GM21367 (cell line): ENCODE results near the gene KCTD14.
"Not testable (repeated sequence)": the region's sequence is repeated elsewhere in the genome, so short reads cannot be mapped to it uniquely, and the experiment has no call there.

Experiments
- ATAC-seq: cut with Tn5 transposase; IDR thresholded peaks from one replicate; pipeline ENCODE4 v1.9.1; 2021; ENCODE audit not compliant: unreplicated experiment

The KCTD14 gene

DNA sequence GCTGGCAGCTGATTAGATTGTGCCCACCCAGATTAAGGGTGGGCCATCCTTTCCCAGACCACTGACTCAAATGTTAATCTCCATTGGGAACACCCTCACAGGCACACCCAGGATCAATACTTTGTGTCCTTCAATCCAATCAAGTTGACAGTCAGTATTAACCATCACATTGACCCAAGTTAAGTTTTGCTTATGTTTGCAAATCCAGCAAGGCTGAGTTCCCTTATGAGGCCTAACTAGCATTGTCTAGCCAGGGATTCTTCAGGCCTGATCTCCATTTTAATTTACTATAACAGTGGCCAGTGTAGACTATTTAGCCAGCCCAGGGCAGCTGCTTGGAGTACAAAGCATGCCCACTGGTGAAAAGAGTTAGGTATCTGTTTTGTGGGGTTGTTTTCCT lies 2.3 kb upstream of the KCTD14 start:
- no peak for ATAC-seq

DNA sequence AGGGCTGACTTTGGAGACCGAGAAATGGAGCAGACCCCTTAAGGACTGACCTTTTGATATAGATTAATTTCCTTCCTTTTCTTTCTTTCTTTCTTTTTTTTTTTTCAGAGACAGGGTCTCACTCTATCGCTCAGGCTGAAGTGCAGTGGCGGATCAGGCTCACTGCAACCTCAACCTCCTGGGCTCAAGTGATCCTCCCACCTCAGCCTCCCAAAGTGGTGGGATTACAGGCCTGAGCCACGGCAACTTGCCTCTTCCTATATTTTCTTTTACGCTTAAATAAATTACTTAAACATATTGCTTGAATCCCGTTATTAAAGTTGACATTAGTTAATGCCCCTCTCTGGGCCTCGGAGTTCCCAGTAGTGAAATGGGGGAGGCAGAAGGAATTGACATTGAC lies 350 bp upstream of the KCTD14 start:
- ATAC-seq, result no peak

DNA sequence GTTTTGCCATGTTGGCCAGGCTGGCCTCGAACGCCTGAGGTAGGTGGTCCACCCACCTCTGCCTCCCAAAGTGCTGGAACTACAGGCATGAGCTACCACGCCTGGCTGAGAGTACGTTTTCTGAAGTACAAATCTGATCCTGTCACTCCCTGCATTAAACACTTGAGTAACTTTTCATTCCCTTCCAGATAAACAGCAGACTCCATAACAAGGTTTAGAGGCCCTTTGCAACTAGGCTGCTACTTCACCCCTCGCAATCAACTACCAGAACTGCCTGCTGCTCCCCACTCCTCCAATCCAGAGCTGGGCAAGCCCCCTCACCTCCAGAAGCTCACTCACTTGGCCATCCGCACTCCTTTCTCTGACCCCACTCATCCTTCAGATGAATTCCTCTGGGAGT lies 1.5 kb downstream of the KCTD14 start:
- no peak for ATAC-seq

DNA sequence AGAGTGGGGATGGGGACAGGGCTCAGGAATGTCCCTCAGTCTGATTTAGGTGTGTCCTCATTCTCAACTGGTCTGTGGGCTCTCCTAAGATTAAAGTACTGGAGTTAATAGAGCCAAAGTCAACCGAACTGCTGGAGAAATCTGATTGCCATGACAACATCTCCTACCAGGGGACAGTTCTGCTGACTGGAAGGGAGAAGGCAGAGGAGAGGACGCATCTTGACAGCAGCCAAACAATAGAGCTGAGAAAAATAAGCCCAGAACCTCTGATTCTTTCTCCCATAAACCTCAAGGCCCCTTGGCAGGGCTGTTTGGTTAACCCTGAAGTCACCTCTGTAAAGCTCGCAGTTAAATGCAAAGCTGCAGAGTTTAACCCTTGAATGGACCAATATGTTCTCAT lies 2.8 kb downstream of the KCTD14 start:
- ATAC-seq, result no peak

DNA sequence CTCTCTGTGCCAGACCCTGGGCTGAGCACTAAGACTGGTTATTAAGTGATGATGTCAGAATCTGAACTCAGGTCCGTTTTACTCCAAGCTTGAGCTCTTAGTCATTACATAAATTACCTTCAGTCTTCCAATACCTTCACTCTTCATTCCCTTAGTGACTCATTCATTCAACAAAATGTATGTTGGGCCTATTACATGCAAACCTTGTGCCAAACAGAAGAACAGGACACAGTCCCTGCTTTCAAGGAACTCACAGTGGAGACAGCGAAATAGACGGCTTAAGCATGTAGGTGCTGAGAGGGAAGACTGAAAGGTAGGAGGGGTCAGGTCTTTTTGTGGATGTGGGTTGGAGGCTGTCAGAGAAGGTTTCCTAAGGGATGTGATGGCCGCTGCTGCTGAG lies 3.3 kb downstream of the KCTD14 start:
- no peak for ATAC-seq

DNA sequence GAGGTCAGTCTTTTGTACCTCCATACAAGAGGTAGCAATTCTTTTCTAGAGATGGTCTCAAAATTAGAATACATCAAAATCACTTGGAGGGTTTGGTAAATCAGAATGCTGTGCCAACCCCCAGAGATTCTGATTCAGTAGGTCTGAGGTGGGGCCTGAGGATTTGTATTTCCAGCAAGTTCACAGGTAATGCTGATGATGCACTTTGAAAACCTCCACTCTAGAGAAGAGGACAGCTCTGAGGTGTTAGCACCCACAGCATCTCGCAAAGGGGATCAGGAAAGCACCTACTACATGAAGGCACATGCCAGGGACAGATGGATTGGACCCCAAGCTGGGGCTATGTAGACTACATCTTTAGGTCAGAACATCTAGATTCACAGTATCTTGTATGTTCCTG lies 7.2 kb downstream of the KCTD14 start:
- ATAC-seq, result no peak

DNA sequence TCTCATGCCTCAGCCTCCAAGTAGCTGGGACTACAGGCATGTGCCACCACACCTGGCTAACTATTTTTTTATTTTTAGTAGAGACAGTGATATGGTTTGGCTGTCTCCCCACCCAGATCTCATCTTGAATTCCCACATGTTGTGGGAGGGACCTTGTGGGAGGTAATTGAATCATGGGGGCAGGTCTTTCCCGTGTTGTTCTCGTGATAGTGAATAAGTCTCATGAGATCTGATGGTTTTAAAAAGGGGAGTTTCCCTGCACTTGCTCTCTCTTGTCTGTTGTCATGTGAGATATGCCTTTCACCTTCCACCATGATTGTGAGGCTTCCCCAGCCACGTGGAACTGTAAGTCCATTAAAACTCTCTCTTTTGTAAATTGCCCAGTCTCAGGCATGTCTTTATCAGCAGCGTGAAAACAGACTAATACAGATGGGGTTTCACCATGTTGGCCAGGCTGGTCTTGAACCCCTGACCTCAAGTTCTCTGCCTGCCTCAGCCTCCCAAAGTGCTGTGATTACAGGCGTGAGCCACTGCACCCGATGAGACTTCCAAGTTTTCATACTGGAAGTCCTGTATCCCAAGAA lies 8.0 kb downstream of the KCTD14 start:
- ATAC-seq, result not testable (repeated sequence)

DNA sequence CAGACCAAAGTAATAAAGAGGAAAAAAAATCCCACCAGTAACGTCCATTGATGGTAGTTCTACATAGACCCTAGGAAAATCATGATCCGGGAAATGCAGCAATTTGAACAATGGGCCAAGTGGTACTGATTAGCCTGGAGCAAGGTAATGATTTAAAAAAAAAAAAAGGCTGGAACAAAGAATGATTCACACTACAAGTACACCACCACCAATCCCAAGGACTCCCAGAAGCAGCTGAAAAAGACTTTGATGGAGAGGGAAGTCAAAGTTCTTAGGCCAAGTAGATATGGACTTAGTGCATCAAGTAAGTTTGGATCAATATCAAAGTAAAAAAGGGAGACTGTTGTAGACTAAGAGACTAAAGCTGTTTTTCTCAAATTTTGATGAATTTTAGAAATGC lies 11.8 kb downstream of the KCTD14 start:
- ATAC-seq, result no peak

DNA sequence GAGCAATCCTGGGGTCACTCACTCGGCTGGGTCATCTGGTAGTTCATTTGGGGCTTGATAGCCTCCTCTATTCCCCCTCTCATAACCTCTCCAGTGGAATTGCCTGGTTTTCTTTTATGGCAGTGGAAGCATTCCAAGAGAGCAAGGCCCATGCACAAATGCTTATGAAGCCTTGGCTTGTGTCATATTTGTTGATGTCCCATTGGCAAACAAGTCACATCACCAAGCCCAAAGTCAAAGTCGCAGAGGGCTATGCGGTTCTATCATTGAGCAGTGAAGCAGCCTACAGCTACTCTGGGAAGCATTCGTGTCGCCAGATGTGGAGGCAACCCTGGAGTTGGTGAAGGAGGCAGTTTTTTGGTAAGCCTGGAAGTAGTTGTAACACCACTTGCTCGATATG lies 12.3 kb downstream of the KCTD14 start:
- ATAC-seq, result no peak

DNA sequence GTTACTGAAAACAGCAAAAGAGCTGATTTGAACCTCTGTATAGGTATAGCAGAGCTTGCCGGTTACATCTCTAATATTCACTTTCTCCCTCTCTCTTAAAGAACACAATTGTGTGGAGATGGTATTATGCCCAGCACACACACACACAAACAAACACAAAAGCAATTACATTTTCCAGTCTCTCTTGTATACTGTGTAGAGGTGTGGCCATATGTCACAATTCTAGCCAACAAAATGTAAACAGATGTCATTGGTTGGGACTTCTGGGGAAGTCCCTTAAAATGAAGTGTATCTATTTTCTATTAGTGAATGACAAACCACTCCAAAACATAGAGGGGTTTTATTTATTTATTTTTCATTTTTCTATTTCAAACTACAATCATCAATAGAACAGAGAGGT lies 12.8 kb downstream of the KCTD14 start:
- ATAC-seq, result no peak

DNA sequence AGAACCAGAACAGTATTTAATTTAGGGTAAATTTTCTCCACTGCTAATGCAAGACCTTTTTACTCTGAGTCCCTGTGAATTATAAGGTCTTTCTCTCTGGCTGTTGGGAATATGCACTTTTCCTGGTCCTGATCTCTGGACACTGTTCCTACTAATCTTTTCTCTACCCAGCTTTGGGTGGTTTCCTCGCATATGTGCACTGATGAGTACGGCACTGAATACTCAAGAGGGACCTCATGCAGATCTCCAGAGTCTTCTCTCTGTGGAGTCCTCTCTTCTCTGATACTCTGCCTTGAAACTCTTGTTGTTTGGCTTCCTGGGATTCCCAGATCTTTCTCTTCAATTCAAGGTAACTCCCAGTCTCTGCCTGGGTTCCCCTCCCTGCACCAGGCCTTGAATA lies 14.0 kb downstream of the KCTD14 start:
- no peak for ATAC-seq

DNA sequence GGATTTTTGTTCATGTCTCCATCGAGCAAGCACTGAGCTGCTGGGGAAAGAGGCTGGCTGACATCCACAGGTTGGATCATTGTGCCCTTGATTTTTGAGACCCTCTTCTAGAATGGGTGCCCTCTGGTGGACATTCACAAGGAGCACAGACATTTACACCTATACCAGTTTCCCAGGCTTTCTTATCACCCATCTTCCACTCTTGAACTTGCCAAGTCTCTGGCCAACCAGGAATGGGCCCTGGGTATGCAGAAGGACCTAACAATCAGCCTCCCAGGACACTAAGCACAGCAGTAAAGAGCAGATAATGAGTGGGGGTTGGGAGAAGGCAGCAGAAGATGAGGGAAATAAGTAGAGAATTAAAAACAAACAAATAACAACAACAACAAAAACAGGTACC lies 22.9 kb downstream of the KCTD14 start:
- ATAC-seq, result no peak

DNA sequence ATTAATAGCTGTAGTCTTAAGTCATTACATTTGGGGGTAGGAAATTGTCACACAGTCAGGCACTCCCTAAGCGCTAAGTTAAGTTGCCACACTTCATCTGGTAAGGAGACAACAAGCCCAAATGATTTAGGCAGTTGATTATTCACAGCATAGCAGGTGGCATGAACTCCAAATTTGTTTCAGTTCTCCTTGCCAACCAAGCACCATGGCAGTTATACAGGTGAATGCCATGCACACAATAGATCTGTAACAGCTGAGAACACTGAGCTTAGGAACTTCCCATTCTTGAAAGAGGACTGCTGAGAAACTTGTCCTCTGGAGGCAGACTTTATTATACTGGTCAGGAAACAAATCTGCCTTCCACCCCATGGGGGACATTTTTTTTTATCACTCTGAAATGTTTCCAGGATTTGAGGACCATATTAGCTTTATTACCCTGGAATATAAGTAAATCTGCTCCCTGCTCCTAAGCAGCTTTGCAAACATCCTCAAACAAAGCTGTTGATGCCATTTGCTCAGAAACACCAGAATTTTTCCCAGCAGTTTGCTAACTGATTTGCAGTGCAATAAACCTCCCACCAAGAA lies 23.5 kb downstream of the KCTD14 start:
- no peak for ATAC-seq

DNA sequence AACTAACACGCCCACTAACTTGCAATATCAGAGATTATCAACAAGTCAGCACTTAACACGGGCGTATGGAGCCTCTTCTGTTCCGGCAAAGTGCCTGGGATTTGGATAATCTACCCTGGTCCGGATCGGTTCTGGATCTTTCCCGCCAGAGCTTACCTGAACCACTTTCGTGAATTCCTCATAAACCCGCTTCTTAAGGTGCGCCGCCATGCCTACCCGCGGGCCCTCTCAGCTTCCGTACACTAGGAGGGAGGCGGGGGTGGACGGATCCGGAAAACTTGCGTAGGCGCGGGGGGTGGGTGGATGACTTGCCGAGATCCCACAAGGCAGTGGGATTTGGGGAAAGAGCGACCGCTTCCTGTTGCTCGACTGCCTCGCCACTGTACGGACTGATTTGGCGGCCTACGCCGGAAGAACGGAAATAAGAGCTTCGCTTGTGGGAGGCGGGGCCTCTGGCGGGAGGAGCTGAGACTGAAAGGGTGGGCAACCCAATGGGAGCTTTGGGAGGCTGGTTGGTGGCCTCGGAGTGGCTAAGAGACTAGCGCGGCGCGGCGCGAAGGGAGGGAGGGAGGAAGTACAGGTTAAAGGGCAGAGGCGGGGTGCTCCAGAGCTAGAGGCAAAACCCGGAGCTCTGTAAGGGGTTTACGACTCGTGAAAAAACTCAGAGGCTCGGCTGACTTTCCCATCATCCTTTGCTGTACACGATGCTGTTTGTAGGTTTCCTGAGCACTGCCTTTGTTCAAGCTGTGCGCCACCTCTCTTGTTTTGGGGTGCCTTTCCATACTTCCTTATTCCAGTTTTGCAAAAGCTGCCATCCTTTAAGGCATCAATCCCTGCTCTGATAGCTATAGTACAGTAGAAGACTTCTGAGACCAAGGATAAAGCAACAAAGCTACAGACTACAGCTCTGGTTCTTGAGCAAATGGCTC lies 28.4 kb downstream of the KCTD14 start, which contains the start of gene INTS4:
Gene INTS4 (minus strand): TSS at position 235 of the 929 bp plus-strand sequence. CDS start 25 bp downstream, at position 210.
- peak; percentile 96 for ATAC-seq

DNA sequence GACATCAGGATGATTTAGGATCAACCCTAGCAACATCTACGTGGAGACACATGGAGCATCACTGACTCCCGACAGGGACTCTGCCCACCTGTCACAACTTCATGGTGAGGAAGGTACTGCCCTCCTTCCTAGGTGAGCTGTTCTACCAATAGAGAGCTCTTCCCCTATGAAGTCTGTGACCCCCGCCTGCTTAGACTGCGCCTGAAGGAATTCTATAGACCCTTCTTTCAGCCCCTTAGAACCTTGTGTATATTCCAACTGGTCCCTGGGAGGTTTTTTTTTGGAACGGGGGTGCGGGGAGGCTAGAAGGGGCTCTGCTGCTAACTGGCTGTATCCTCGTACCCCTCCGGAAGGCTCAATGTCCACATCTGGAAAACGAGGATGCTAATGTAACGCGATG lies 29.2 kb downstream of the KCTD14 start:
- no peak for ATAC-seq

DNA sequence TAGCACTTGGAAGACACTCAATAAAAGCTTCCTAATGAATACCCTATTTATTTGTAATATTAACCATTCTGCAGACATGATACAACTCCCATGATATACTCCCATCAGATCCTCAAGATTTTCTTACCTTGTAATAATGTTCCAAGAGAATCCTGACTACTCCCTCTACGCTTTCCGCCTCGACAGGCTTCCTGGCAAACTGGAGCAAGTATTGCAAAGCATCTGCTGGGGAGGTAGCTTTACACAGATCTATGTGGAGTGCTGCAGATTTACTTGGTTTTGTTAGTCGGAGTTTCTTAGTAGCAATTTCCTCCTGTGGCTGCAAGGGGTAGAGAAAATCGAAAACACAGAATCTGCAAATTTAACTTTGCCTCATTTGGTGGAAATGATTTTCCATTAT lies 32.1 kb downstream of the KCTD14 start:
- no peak for ATAC-seq

DNA sequence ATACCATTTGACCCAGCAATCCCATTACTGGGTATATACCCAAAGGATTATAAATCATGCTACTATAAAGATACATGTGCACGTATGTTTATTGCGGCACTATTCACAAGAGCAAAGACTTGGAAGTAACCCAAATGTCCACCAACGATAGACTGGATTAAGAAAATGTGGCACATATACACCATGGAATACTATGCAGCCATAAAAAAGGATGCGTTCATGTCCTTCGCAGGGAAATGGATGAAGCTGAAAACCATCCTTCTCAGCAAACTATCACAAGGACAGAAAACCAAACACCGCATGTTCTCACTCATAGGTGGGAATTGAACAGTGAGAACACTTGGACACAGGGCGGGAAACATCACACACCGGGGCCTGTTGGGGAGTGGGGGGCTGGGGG lies 36.6 kb downstream of the KCTD14 start:
- not testable (repeated sequence) for ATAC-seq

DNA sequence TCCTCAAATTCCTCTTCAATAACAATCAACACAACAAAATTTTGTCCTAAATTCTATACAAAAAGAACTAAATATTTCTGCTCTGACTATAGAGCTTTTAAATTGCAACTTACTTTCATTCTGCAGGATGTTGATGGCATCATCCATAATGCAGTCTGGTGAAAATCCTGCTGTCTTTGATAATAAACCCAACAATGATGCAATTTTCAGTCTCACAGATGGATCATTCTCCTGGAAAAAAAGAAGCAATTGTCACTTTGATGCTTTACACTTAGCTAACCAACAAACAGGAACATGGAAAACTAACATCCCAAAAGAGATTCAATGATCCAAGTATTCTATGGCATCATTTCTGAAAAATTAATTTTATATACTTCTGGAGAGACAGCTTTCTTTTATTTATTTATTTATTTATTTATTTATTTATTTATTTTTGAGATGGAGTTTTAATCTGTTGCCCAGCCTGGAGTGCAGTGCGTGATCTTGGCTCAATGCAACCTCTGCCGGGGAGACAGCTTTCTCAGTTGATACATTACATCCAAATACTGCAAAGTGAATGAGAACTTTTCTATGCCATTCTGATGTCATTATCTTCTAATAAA lies 41.6 kb downstream of the KCTD14 start:
- ATAC-seq, result no peak

DNA sequence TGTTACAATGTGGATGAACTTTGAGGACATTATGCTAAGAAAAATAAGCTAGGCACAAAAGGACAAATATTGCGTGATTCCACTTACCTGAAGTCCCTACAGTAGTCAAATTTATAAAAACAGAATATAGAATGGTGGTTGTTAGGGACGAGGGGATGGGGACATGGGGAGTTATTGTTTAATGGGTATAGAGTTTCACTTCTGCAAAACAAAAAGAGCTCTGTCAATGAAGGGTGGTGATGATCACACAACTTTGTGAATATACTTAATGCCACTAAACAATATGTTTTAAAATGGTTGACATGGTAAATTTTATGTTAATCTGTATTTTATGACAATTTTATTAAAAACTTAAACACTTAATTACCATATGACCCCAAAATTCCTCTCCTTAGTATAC lies 54.7 kb downstream of the KCTD14 start:
- no peak for ATAC-seq

DNA sequence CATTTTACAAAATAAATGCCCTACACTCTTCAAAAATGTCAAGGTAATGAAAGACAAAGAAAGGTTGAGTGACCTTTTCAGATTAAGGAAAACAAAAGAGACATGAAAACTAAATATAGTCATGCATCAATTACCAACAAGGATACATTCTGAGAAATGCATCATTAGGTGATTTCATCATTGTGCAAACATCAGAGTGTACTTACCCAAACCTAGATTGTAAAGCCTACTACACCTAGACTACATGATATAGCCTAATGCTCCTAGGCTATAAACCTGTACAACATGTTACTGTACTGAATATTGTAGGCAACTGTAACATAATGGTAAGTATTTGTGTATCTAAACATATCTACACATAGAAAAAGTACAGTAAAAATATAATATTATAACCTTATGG lies 55.3 kb downstream of the KCTD14 start:
- no peak for ATAC-seq

DNA sequence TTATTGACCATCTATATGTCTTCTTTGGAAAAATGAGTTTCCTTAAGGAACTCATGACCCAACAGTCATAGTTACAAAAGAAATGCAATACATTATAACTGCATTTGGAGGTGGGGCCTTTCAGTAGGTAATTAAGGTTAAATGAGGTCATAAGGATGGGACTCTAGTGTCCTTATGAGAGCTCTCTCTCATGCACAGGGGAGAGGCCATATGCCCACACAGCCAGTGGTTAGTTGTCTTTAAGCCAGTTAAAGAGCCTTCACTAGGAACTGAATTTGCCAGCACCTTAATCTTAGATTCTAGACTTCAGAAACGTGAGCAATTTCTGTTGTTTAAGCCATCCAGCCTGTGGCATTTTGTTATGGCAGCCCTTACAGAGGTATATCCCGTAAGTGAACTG lies 56.0 kb downstream of the KCTD14 start:
- no peak for ATAC-seq

DNA sequence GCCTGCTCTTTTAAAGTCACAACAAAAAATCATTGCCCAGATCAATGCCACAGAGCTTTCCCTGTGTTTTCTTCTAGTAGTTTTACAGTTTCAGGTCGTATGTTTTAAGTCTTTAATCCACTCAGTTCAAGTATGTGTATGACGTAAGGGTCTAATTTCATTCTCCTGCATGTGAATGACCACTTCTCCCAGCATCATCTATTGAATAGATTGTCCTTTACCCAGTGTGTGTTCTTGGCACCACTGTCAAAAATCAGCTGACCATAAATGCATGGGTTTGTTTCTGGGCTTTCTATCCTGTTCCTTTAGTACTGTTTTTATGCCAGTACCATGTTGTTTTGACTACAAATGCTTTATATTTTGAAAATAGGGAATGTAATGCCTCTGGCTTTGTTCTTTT lies 56.7 kb downstream of the KCTD14 start:
- ATAC-seq, result no peak
